ENCODE measurements around the gene EPB41L4A. TPM values are rescaled to one million over a fixed set of nuclear protein-coding genes. Genes with fewer than 3 reads are reported as not detected.

EPB41L4A gene
- polyA plus RNA-seq, 1 donor (not counting 4 experiments of a cell fraction or from before 2014, with no cell fraction given), result 3.5 TPM

DNA sequence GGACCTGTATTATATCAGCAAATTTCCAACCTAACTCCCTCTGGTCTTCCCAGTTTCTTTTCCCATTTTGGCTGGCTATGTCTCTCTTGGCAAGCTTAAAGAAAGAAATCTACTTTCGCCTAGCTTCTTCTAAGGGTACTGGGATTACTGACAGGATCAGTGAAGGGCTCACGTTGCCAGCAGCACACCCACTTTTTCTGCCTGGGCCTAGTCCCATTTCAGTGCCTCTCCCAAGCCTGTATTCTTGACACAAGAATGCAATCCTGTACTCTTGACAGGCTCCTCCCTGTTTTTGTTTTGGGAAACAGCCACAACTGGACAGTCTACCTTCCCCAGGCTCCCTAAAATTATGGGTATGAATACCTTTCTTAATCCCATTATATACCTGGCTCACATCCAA, 170.5 kb downstream of the EPB41L4A start:
- H3K36me3 ChIP-seq (ENCODE audit: control insufficient read depth in 2 of 2, extremely low read depth in 1 of 2, insufficient read depth in 2 of 2, low read length in 2 of 2), result peaks cover 0 to 2% of the 10 kb centered on the region in 2 experiments
- H2AFZ ChIP-seq (ENCODE audit: control insufficient read depth, low read length), result no peak overlapping the region
- H3K4me2 ChIP-seq (ENCODE audit: control insufficient read depth, extremely low read depth, insufficient read depth, low read depth, low read length), result no peak overlapping the region
- no peaks in the 10 kb centered on the region for H3K4me1 ChIP-seq (ENCODE audit: control insufficient read depth, extremely low read depth, insufficient read depth, low read length)
- no peak overlapping the region for H3K4me3 ChIP-seq (ENCODE audit: control insufficient read depth in 2 of 3, extremely low read depth in 1 of 3, insufficient read depth in 2 of 3, low read depth in 1 of 3, low read length in 3 of 3)
- no peak overlapping the region for H3K27ac ChIP-seq (ENCODE audit: control insufficient read depth, insufficient read depth, low read length)
- H3K9me1 ChIP-seq (ENCODE audit: control insufficient read depth, extremely low read depth, insufficient read depth, low read length), result no peaks in the 10 kb centered on the region
- TF ChIP-seq EZH2 (IDR thresholded peaks at IDR 0.05; ENCODE audit: low read length), result no peak
- TF ChIP-seq CTCF (optimal IDR thresholded peaks at IDR 0.05 in 1 of 3, IDR thresholded peaks at IDR 0.05 in 1 of 3, conservative IDR thresholded peaks at IDR 0.05 in 1 of 3; ENCODE audit: extremely low read depth in 1 of 3, insufficient read depth in 2 of 3, low read length in 3 of 3), result no peak
- dilution Hi-C loops (cut with MboI; ENCODE audit: extremely low pct_ligation_motif_present, low sequenced_read_pairs), result no loop called here
- no peaks in the 10 kb centered on the region for H3K79me2 ChIP-seq (ENCODE audit: control insufficient read depth, insufficient read depth, low read length)
- FAIRE-seq (no peak), DNase-seq (ENCODE audit: low read depth, low spot score) (no peak)
- H3K27me3 ChIP-seq (ENCODE audit: control insufficient read depth, extremely low read depth, insufficient read depth, low read length), result no peaks in the 10 kb centered on the region
- no peak overlapping the region for H3K9ac ChIP-seq (ENCODE audit: control insufficient read depth, extremely low read depth, insufficient read depth, low read length)
- no peaks in the 10 kb centered on the region for H4K20me1 ChIP-seq (ENCODE audit: control insufficient read depth, extremely low read depth, insufficient read depth, low read length)
- no peaks in the 10 kb centered on the region for H3K9me3 ChIP-seq (ENCODE audit: control insufficient read depth, low read depth, low read length)

GRCh38 chr5:112247960-112248359, 171.1 kb downstream of the EPB41L4A start:
- TF ChIP-seq CTCF (optimal IDR thresholded peaks at IDR 0.05 in 1 of 3, IDR thresholded peaks at IDR 0.05 in 1 of 3, conservative IDR thresholded peaks at IDR 0.05 in 1 of 3; ENCODE audit: extremely low read depth in 1 of 3, insufficient read depth in 2 of 3, low read length in 3 of 3) (no peak), EZH2 (IDR thresholded peaks at IDR 0.05; ENCODE audit: low read length) (no peak)
- H4K20me1 ChIP-seq (ENCODE audit: control insufficient read depth, extremely low read depth, insufficient read depth, low read length), result no peaks in the 10 kb centered on the region
- no peak overlapping the region for H2AFZ ChIP-seq (ENCODE audit: control insufficient read depth, low read length)
- DNase-seq (ENCODE audit: low read depth, low spot score) (no peak), FAIRE-seq (no peak)
- H3K4me3 ChIP-seq (ENCODE audit: control insufficient read depth in 2 of 3, extremely low read depth in 1 of 3, insufficient read depth in 2 of 3, low read depth in 1 of 3, low read length in 3 of 3), result no peak overlapping the region
- H3K9me1 ChIP-seq (ENCODE audit: control insufficient read depth, extremely low read depth, insufficient read depth, low read length), result no peaks in the 10 kb centered on the region
- H3K27me3 ChIP-seq (ENCODE audit: control insufficient read depth, extremely low read depth, insufficient read depth, low read length), result no peaks in the 10 kb centered on the region
- no peak overlapping the region for H3K9ac ChIP-seq (ENCODE audit: control insufficient read depth, extremely low read depth, insufficient read depth, low read length)
- H3K79me2 ChIP-seq (ENCODE audit: control insufficient read depth, insufficient read depth, low read length), result no peaks in the 10 kb centered on the region
- no peaks in the 10 kb centered on the region for H3K9me3 ChIP-seq (ENCODE audit: control insufficient read depth, low read depth, low read length)
- no peak overlapping the region for H3K4me2 ChIP-seq (ENCODE audit: control insufficient read depth, extremely low read depth, insufficient read depth, low read depth, low read length)
- H3K27ac ChIP-seq (ENCODE audit: control insufficient read depth, insufficient read depth, low read length), result no peak overlapping the region
- H3K36me3 ChIP-seq (ENCODE audit: control insufficient read depth in 2 of 2, extremely low read depth in 1 of 2, insufficient read depth in 2 of 2, low read length in 2 of 2), result peaks cover 0 to 2% of the 10 kb centered on the region in 2 experiments
- dilution Hi-C loops (cut with MboI; ENCODE audit: extremely low pct_ligation_motif_present, low sequenced_read_pairs), result no loop called here
- H3K4me1 ChIP-seq (ENCODE audit: control insufficient read depth, extremely low read depth, insufficient read depth, low read length), result no peaks in the 10 kb centered on the region

Data from keratinocyte (primary cell).